Measurements from ENCODE around the gene DUOX1.

- no peak for TF ChIP-seq CTCF (IDR thresholded peaks at IDR 0.05; ENCODE audit: borderline replicate concordance, extremely low read depth, low read length, poor library complexity, severe bottlenecking)
- TF ChIP-seq EZH2 (IDR thresholded peaks at IDR 0.05; ENCODE audit: borderline replicate concordance, low read depth, low read length, severe bottlenecking): no peak
Observed at GRCh38 chr15:45199136-45199810, 69.5 kb downstream of the DUOX1 start.
